HG02763 (cell line): ENCODE data around the gene TBL1X.

ENCODE experiments used
- ATAC-seq: cut with Tn5 transposase; IDR thresholded peaks from one replicate; pipeline ENCODE4 v1.9.1; 2021; ENCODE audit warnings: mild to moderate bottlenecking, moderate library complexity; ENCODE audit not compliant: unreplicated experiment

TBL1X gene

GRCh38 chrX:9789555-9789954, 324.7 kb downstream of the TBL1X start:
- ATAC-seq, result no peak
